Activated naive CD8-positive, alpha-beta T cell treated with anti-CD3 and anti-CD28 coated beads, Interleukin-2, amount 50 U/mL, for 24 hours (primary cell): ENCODE measurements around the gene ANKRD37.

Experiments used
- ATAC-seq: fragments of 150-1000 bp; cut with Tn5 transposase; one replicate; pipeline ENCODE4 v1.10.0; 2021
- DNase-seq: peaks from one replicate; pipeline ENCODE4 v3.0.0; 2021
- H3K27ac Mint-ChIP-seq: one replicate; pipeline ENCODE4 v1.8.0; 2021; ENCODE audit warnings: mild to moderate bottlenecking, mixed read lengths
- H3K27me3 Mint-ChIP-seq: one replicate; pipeline ENCODE4 v1.8.0; 2021; ENCODE audit warnings: mixed read lengths
- H3K36me3 Mint-ChIP-seq: one replicate; pipeline ENCODE4 v1.8.0; 2021; ENCODE audit warnings: low read depth, mixed read lengths
- H3K4me1 Mint-ChIP-seq: one replicate; pipeline ENCODE4 v1.8.0; 2021; ENCODE audit warnings: mixed read lengths
- H3K4me3 Mint-ChIP-seq: one replicate; pipeline ENCODE4 v1.8.0; 2021; ENCODE audit warnings: mild to moderate bottlenecking, moderate library complexity, mixed read lengths
- H3K9me3 Mint-ChIP-seq: one replicate; pipeline ENCODE4 v1.8.0; 2021; ENCODE audit warnings: mixed read lengths

The ANKRD37 gene

DNA sequence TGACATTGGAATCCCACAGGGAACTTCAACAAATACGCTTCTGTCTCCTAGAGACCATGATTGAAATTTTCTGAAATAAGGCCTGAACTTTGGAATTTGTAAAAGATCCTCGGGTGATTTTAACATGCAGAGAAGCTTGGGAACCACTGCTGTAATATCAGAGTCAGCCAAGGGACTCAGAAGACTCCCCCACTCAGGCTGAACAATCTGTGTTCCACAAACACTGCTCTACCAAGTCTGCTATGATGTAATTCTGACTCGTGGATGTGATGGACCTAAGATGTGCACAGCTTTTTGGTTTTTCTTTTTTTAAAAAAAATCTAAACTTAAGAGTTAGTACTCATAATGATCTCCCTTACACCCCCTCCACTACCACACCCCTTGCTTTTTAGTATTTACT lies 26.9 kb upstream of the ANKRD37 start:
- no peaks in the 10 kb centered on the region for H3K9me3 Mint-ChIP-seq
- H3K27ac Mint-ChIP-seq = no peak overlapping the region
- no peak for DNase-seq
- no peaks in the 10 kb centered on the region for H3K27me3 Mint-ChIP-seq
- H3K4me3 Mint-ChIP-seq = no peak overlapping the region
- no peak for ATAC-seq
- H3K36me3 Mint-ChIP-seq = peaks cover 12% of the 10 kb centered on the region
- no peaks in the 10 kb centered on the region for H3K4me1 Mint-ChIP-seq

DNA sequence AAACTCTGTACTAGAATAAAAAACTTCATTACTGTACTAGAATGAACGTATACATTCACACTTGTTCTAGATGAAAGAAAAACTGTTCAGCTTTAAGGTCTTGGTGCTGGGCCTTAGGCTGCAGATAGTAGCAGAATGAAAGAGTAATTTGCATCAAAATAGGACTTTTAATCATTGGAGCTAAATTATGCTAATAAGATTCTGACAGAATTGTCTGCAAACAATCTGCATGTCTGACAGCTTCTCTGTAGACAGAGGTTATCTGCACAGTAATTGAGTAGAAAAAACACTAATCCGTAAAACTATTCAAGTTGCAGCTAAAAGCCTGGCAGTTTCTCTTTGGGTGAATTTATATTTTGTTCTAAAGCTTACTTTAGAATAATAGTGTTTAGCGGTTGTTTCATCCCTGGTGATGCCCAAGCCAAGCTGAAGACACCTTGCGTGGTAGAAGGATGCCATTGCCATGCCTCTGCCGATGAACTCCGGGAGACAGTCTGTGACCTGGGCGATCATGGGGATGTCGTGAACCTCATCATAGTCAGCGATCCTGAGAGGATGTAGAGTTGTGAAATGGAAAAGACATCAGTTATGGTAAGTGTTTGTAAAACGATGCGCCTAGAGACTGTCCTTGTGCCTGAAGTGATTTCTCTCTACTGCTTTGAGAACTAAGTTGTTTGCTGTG lies 26.2 kb upstream of the ANKRD37 start:
- H3K4me1 Mint-ChIP-seq = no peaks in the 10 kb centered on the region
- no peaks in the 10 kb centered on the region for H3K27me3 Mint-ChIP-seq
- ATAC-seq = no peak
- no peak for DNase-seq
- H3K4me3 Mint-ChIP-seq = no peak overlapping the region
- no peak overlapping the region for H3K27ac Mint-ChIP-seq
- no peaks in the 10 kb centered on the region for H3K9me3 Mint-ChIP-seq
- H3K36me3 Mint-ChIP-seq = peaks cover 12% of the 10 kb centered on the region

DNA sequence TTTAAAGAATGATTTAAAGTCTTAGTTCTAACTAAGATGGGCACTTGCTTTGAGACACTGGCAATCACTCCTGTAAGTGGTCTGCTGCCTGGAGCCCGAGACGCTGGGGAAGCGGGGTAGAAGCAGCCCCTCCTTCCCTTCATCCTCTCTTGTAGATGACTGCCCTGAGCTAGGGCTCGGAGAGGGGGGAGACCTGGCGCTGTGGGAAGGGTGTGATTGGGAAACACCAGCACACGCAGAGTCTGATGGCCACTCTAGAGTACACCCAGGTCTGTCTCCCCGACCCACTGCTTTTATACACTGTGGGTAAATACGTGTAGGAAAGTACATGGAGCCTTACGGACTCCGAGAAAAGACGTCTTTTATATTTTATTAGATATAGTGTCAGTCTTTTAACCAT lies 24.9 kb upstream of the ANKRD37 start:
- DNase-seq (no peak), ATAC-seq (no peak)
- Mint-ChIP-seq H3K27ac (no peak overlapping the region), H3K36me3 (peaks cover 13% of the 10 kb centered on the region), H3K4me1 (no peaks in the 10 kb centered on the region), H3K27me3 (no peaks in the 10 kb centered on the region), H3K9me3 (no peaks in the 10 kb centered on the region), H3K4me3 (no peak overlapping the region)

DNA sequence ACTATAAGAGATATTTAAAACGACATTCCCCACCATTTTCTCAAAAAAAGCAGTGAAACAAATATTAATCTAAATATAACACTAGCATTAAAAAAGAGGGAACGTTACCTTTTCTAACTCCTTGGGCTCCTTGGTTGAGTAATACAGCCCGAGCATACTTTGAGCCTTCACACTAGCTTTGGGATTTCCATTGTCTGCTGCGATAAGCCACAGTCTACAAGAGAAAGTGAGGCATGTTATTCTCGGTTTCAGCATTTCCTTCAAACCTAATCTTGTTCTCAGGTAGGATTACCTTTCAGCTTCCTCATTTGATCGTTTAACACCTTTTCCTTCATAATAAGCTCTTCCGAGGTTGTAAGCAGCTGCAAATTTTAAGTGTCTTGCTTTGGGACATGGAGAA lies 22.6 kb upstream of the ANKRD37 start:
- ATAC-seq (no peak), DNase-seq (no peak)
- no peaks in the 10 kb centered on the region for H3K4me1 Mint-ChIP-seq
- no peak overlapping the region for H3K27ac Mint-ChIP-seq
- peaks cover 13% of the 10 kb centered on the region for H3K36me3 Mint-ChIP-seq
- H3K27me3 Mint-ChIP-seq = no peaks in the 10 kb centered on the region
- no peak overlapping the region for H3K4me3 Mint-ChIP-seq
- no peaks in the 10 kb centered on the region for H3K9me3 Mint-ChIP-seq

DNA sequence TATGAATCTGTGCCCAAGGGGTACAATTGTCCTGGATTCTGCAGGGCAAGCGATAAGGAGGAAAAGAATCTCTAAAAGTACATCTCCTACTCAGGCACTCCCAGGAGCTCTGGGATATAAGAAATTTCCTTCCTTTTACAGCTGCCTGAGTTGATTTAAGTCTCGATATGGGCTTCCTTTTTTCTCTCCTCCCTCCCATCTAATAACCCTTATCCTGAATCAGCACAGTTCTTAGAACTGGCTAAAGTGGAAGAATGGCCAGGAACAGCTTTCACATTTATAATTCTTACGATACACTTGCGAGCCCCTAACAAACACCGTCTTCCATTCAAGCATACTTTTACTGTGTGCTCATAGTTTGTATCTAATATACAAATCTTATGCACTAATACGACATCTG lies 22.1 kb upstream of the ANKRD37 start:
- H3K27ac Mint-ChIP-seq = no peak overlapping the region
- H3K4me3 Mint-ChIP-seq = no peak overlapping the region
- DNase-seq (no peak), ATAC-seq (no peak)
- H3K27me3 Mint-ChIP-seq = no peaks in the 10 kb centered on the region
- peaks cover 13% of the 10 kb centered on the region for H3K36me3 Mint-ChIP-seq
- no peaks in the 10 kb centered on the region for H3K9me3 Mint-ChIP-seq
- H3K4me1 Mint-ChIP-seq = no peaks in the 10 kb centered on the region

DNA sequence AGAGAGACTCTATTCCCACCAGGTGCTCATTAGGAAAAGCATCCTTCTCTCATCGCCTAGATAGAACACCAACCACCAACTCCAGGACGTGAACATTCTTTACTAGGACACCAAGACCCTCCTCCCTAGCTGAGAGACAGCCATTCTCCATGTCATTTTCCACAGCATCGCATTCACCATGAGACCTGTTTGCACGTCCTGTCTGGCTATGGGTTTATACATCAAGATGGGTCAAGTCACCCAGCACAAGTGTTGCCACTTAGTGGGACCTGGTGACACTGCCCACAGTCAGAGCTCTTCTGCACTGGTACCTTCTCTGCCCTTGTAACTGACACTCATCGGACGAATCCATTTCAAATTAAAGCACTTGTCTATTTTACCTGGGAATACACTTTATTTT lies 18.4 kb upstream of the ANKRD37 start:
- H3K27ac Mint-ChIP-seq = no peak overlapping the region
- peaks cover 13% of the 10 kb centered on the region for H3K9me3 Mint-ChIP-seq
- H3K4me3 Mint-ChIP-seq = no peak overlapping the region
- no peaks in the 10 kb centered on the region for H3K4me1 Mint-ChIP-seq
- no peak for ATAC-seq
- DNase-seq = no peak
- H3K27me3 Mint-ChIP-seq = no peaks in the 10 kb centered on the region
- H3K36me3 Mint-ChIP-seq = peaks cover 11% of the 10 kb centered on the region

DNA sequence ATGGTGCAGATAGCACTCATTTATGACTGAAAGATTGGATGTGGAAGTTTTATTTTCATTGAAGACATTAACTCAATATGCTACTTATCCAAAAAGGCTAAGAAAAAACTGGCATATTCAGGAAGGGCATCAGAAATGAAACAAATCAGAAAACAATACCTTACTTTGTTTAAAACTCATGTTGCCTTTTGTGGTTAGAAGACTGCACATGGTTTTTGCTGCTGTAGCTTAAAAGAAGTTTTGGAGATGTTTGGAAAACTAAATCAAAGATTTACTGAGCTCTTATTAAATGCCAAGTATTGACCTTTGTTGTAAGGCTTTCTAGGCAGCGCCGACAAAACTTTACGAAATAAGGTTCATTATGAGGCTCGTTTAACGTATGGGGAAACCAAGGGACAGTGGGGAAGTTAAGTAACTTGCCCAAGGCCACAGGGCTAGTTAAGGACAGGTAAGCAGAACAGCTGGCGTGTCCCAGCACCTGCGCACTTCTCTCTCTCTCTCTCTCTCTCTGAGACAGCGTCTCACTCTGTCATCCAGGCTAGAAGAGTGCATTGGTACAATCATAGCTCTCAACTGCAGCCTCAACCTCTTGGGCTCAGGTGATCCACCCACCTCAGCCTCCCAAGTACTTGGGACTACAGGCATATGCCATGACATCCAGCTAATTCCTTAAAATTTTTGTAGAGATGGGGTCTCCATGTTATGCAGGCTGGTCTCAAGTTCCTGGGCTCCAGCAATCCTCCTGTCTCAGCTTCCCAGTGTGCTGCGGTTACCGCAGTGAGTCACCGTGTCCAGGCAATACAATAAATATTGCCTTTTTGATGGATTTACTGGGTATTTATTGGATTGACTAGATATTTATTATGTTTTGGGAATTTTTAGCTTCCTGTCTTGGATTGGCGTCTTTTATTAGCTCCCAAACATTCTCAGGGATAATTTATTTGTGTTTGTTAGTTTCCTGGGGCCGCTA lies 17.0 kb upstream of the ANKRD37 start:
- peaks cover 11% of the 10 kb centered on the region for H3K36me3 Mint-ChIP-seq
- peaks cover 13% of the 10 kb centered on the region for H3K27me3 Mint-ChIP-seq
- H3K9me3 Mint-ChIP-seq = peaks cover 16% of the 10 kb centered on the region
- H3K4me1 Mint-ChIP-seq = no peaks in the 10 kb centered on the region
- H3K27ac Mint-ChIP-seq = no peak overlapping the region
- H3K4me3 Mint-ChIP-seq = no peak overlapping the region
- DNase-seq = no peak
- ATAC-seq = no peak

DNA sequence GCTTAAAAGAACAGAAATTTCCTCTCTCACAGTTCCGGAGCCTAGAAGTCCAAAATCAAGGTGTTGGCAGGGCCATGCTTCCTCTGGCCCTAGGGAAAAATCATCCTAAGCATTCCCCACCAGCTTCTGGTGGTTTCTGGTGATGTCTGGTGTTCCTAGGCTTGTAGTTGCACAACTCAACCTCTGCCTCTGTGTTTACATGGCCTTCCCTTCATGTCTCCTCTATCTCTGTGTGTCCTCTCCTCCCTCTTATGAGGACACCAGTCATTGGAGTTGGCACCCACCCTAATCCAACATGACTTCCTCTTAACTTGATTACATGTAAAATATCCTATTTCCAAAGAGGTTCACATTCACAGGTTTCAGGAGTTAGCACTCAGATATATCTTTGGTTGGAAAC lies 16.3 kb upstream of the ANKRD37 start:
- H3K27ac Mint-ChIP-seq = no peak overlapping the region
- H3K9me3 Mint-ChIP-seq = peaks cover 16% of the 10 kb centered on the region
- peaks cover 6% of the 10 kb centered on the region for H3K4me1 Mint-ChIP-seq
- peaks cover 18% of the 10 kb centered on the region for H3K27me3 Mint-ChIP-seq
- H3K36me3 Mint-ChIP-seq = peaks cover 11% of the 10 kb centered on the region
- DNase-seq = no peak
- H3K4me3 Mint-ChIP-seq = no peak overlapping the region
- ATAC-seq = no peak

DNA sequence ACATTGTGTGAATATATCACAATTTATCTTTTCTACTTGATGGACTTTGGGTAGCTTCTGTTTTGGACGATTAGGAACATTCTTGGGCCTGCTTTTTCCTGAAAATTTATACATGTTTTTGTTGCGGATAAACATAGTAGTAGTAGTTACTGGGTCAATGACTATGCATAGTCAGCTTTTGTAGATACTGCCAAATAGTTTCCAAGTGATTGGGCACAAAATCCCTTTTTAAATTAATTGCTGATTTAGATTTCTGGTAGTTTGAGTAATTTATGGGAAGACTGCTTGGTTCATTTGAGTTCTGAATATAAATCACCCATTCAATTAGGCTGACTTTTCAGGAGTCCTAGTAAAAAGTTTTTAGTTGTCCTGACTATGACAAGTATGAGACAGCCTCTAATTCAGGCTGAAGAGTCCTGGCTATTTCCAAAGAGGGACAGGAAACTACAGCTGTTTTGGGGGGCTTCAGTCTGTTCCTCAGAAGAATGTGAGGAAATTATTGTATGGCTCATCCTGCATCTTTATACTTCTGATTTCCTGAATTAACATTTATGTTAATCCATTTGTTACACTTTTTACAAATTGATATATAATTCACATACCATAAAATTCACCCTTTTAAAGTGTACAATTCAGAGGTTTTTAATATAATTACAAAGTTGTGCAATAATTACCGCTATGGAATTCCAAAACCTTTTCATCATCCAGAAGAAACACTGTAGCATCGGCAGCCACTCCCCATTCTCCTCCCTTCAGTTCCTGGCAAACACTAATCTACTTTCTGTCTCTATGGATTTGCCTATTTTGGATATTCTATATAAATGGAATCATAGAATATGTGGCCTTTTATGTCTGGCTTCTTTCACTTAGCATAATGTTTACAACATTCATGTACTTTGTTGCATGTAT lies 15.1 kb upstream of the ANKRD37 start:
- Mint-ChIP-seq H3K4me1 (peaks cover 7% of the 10 kb centered on the region), H3K36me3 (peaks cover 11% of the 10 kb centered on the region), H3K27ac (no peak overlapping the region), H3K9me3 (peaks cover 16% of the 10 kb centered on the region), H3K27me3 (peaks cover 23% of the 10 kb centered on the region), H3K4me3 (no peak overlapping the region)
- ATAC-seq (no peak), DNase-seq (no peak)

DNA sequence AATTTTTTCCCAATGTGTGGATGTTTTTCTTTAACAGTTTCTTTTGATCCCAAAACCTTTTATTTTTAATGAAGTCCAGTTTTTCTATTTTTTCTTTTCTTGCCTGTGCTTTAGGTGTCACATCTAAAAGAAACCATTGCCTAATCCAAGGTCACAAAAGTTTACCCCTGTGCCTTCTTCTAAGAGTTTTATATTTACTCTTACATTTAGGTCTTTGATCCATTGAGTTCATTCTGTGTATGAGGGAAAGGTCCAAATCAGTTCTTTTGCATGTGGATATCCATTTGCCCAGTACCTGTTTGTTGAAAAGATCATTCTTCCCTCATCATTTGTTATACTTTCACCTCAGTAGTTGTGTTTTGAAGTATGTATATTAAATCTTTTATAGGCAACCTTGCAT lies 13.9 kb upstream of the ANKRD37 start:
- Mint-ChIP-seq H3K4me1 (peaks cover 7% of the 10 kb centered on the region), H3K4me3 (no peak overlapping the region), H3K9me3 (peaks cover 16% of the 10 kb centered on the region), H3K27me3 (peaks cover 23% of the 10 kb centered on the region), H3K36me3 (peaks cover 9% of the 10 kb centered on the region), H3K27ac (no peak overlapping the region)
- ATAC-seq = no peak
- DNase-seq = no peak

DNA sequence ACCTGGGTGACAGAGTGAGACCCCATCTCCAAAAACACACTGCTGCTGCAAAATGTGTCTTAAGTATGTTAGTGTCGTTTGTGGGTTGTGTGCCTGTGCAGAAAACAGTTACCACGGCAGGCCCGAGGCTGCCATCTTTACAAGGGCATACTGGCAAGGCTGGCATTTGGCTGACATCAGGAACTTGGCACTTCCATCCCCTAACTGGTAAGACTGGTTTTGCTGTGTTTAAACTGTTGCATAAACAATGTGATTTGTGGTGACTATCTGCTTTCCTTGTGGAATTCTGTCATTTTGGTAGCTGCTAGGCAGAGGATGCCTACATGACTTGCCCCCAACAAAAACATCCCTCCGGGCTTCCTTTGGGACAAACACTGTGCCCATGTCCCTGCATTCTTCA lies 13.2 kb upstream of the ANKRD37 start:
- Mint-ChIP-seq H3K9me3 (peaks cover 16% of the 10 kb centered on the region), H3K4me1 (peaks cover 7% of the 10 kb centered on the region), H3K27ac (no peak overlapping the region), H3K36me3 (peaks cover 8% of the 10 kb centered on the region), H3K27me3 (peaks cover 23% of the 10 kb centered on the region), H3K4me3 (no peak overlapping the region)
- ATAC-seq (no peak), DNase-seq (no peak)

DNA sequence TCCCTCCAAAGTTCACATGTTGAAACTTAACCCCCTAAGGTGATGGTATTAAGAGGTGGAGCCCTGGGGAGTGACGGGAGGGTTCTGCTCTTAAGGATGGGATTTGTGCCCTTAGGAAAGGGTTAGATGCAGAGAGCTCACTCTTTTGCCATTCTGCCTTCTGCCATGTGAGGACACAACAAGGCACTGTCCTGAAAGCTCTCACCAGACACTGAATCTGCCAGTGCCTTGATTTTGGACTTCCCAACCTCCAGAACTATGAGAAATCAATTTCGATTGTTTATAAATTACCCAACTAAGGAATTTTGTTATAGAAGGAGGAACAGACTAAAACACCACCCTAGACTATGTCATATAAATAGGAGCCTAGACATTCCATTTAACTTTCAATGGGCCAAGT lies 12.6 kb upstream of the ANKRD37 start:
- H3K4me1 Mint-ChIP-seq = peaks cover 7% of the 10 kb centered on the region
- H3K4me3 Mint-ChIP-seq = no peak overlapping the region
- peaks cover 23% of the 10 kb centered on the region for H3K27me3 Mint-ChIP-seq
- peaks cover 16% of the 10 kb centered on the region for H3K9me3 Mint-ChIP-seq
- ATAC-seq = no peak
- H3K36me3 Mint-ChIP-seq = peaks cover 7% of the 10 kb centered on the region
- DNase-seq = no peak
- no peak overlapping the region for H3K27ac Mint-ChIP-seq

DNA sequence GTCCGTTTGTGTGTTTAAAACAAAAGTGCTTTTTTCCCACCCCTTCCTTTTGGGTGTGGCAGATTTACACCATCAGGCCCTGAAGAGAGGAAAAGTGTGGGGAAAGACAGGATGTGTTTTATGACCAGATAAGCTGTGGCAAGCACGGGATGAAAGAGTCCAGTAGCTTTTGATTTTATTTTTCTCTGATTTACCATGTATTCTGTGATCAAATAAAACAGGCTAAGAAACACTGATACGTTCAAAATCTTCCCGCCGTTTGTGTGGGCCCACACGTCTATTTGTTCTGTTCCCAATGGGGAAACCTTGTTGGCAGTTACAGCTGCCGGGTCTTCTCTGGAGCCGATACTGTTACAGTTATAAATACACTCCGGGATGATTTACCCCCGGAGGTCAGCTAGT lies 11.7 kb upstream of the ANKRD37 start:
- H3K36me3 Mint-ChIP-seq = peaks cover 7% of the 10 kb centered on the region
- no peak overlapping the region for H3K4me3 Mint-ChIP-seq
- DNase-seq = no peak
- peaks cover 23% of the 10 kb centered on the region for H3K27me3 Mint-ChIP-seq
- no peak overlapping the region for H3K27ac Mint-ChIP-seq
- no peak for ATAC-seq
- H3K4me1 Mint-ChIP-seq = peaks cover 7% of the 10 kb centered on the region
- H3K9me3 Mint-ChIP-seq = peaks cover 16% of the 10 kb centered on the region

DNA sequence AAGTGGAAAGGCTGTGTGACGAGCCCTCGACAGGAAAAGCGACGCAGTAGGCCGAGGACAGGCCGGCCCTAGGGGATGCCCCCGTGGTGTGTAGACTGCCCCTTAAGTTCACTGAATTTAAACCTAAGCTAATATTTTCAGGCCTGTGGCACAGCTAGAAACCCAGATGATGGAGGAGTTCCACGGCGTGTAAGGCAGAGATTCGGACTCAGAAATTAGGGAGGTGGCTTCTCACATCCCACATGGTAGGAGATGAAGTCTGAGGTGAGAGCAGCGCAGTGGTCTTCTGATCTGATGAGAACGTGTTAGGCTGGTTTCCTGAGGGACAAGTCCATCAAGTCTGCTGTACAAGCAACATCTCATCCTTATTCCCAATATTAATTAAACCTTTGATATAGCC lies 8.7 kb upstream of the ANKRD37 start:
- DNase-seq = no peak
- Mint-ChIP-seq H3K36me3 (no peaks in the 10 kb centered on the region), H3K9me3 (peaks cover 4% of the 10 kb centered on the region), H3K4me3 (no peak overlapping the region), H3K27me3 (peaks cover 23% of the 10 kb centered on the region), H3K27ac (no peak overlapping the region), H3K4me1 (peaks cover 10% of the 10 kb centered on the region)
- no peak for ATAC-seq
